ENCODE data around the gene INSIG2. TPM values are rescaled to one million over a fixed set of nuclear protein-coding genes. Genes with fewer than 3 reads are reported as not detected.

Gene INSIG2
- total and polyA plus RNA-seq, 2 of the 8 experiments (the other 6 are each of a cell fraction or from before 2014, with no cell fraction given), result 7.0 to 11.2 TPM

GRCh38 chr2:118151831-118152230 is 63.6 kb downstream of the INSIG2 start:
- Histone ChIP-seq H3K23ac (ENCODE audit: insufficient read length) (no peak overlapping the region), H2BK20ac (ENCODE audit: low read length) (no peak overlapping the region), H3K9me3 (ENCODE audit: insufficient read depth in 2 of 2, low read depth in 1 of 2, low read length in 1 of 2) (no peaks in the 10 kb centered on the region), H3K4me2 (ENCODE audit: insufficient read depth in 1 of 2, low read depth in 2 of 2, low read length in 2 of 2) (no peak overlapping the region), H3K4me3 (ENCODE audit: extremely low read depth in 1 of 4, insufficient read depth in 2 of 4, low read depth in 3 of 4, low read length in 4 of 4) (no peak overlapping the region), H2AK5ac (ENCODE audit: low read depth, low read length) (no peak overlapping the region), H2BK5ac (ENCODE audit: low read depth, low read length) (no peak overlapping the region), H3K14ac (ENCODE audit: insufficient read length) (no peak overlapping the region), H3K79me1 (ENCODE audit: low read depth, low read length) (no peaks in the 10 kb centered on the region), H4K91ac (replicated peaks; ENCODE audit: insufficient read length, low read length) (no peak overlapping the region), H3K23me2 (ENCODE audit: low read depth, low read length) (no peaks in the 10 kb centered on the region; the same call in 1 of the 2 replicates), H4K8ac (ENCODE audit: extremely low read depth, insufficient read depth, low read length) (no peak overlapping the region), H2AFZ (ENCODE audit: low read length) (no peak overlapping the region), H4K5ac (ENCODE audit: insufficient read length, low read depth, low read length) (no peak overlapping the region), H2BK15ac (ENCODE audit: low read length) (no peak overlapping the region), H3K4me1 (replicated peaks in 1 of 4; ENCODE audit: control insufficient read depth in 3 of 4, insufficient read depth in 4 of 4, low read length in 3 of 4) (no peaks in the 10 kb centered on the region), H2BK12ac (ENCODE audit: low read depth, low read length) (no peak overlapping the region), H3K4ac (replicated peaks; ENCODE audit: insufficient read length, low read depth, low read length) (no peak overlapping the region), H3K18ac (ENCODE audit: extremely low read depth, low read length) (no peak overlapping the region), H3K27me3 (replicated peaks in 1 of 4; ENCODE audit: control insufficient read depth in 3 of 4, extremely low read depth in 1 of 4, insufficient read depth in 3 of 4, low read length in 3 of 4) (no peaks in the 10 kb centered on the region), H2BK120ac (replicated peaks; ENCODE audit: low read depth, low read length) (no peak overlapping the region), H3K27ac (ENCODE audit: low read depth, low read length) (no peak overlapping the region), H3K36me3 (ENCODE audit: control insufficient read depth in 2 of 4, insufficient read depth in 4 of 4, low read length in 3 of 4) (no peaks in the 10 kb centered on the region), H3K9ac (replicated peaks in 1 of 4; ENCODE audit: extremely low read depth in 1 of 4, low read depth in 3 of 4, low read length in 3 of 4) (no peak overlapping the region), H4K20me1 (replicated peaks in 1 of 2; ENCODE audit: control insufficient read depth in 1 of 2, insufficient read depth in 2 of 2, low read length in 2 of 2) (peaks cover 0 to 2% of the 10 kb centered on the region in 2 experiments), H3K56ac (replicated peaks; ENCODE audit: insufficient read length, low read depth, low read length) (no peak overlapping the region), H3K79me2 (ENCODE audit: control insufficient read depth in 1 of 2, insufficient read depth in 2 of 2, low read length in 2 of 2) (no peaks in the 10 kb centered on the region)
- ChIA-PET POLR2A (ENCODE audit: partially characterized antibody) (no interaction called here), CTCF (ENCODE audit: partially characterized antibody) (no interaction called here)
- FAIRE-seq, result no peak
- 94% methylated on average over 1 of the region's 1 CpG; no CpG with 5 or more reads in 1 of the 2 experiments for WGBS, 2 experiments (ENCODE audit: extremely low coverage in 1 of 2, insufficient coverage in 1 of 2, insufficient read length in 1 of 2, insufficient replicate concordance in 2 of 2, low coverage in 1 of 2, low lambda C conversion rate in 2 of 2, missing lambda C conversion rate in 1 of 2)
- TF ChIP-seq TAF1 (IDR thresholded peaks at IDR 0.05; ENCODE audit: low read depth, low read length), result no peak
- TF ChIP-seq BACH1 (IDR thresholded peaks at IDR 0.05; ENCODE audit: low read length), result no peak
- TF ChIP-seq, protein P1, sequence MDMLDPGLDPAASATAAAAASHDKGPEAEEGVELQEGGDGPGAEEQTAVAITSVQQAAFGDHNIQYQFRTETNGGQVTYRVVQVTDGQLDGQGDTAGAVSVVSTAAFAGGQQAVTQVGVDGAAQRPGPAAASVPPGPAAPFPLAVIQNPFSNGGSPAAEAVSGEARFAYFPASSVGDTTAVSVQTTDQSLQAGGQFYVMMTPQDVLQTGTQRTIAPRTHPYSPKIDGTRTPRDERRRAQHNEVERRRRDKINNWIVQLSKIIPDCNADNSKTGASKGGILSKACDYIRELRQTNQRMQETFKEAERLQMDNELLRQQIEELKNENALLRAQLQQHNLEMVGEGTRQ (IDR thresholded peaks at IDR 0.05; ENCODE audit: low read length), result no peak
- no peak for TF ChIP-seq POLR2A (IDR thresholded peaks at IDR 0.05; ENCODE audit: control extremely low read depth in 1 of 2, low read depth in 2 of 2, low read length in 2 of 2)
- no peak for TF ChIP-seq BCL11A (IDR thresholded peaks at IDR 0.05; ENCODE audit: low read depth in 2 of 2, low read length in 2 of 2)
- DNase-seq (ENCODE audit: low read depth in 1 of 2, low spot score in 2 of 2), result no peak
